Renal pelvis (tissue), 4 donors: ENCODE measurements around the gene LCE6A. TPM values are rescaled to one million over a fixed set of nuclear protein-coding genes. Genes with fewer than 3 reads are reported as not detected.

ENCODE experiments used
- DNase-seq: peaks from one replicate; pipeline ENCODE4 v3.0.0-alpha.2; 2013
- polyA plus RNA-seq, 3 donors: library from polyadenylated mRNA; unstranded; fragments of 120-200 nt; gene quantifications; one replicate each; pipeline ENCODE4 v1.2.1, GENCODE V29; 2013; ENCODE audit not compliant: insufficient read length in 3 of 3

Gene LCE6A
- polyA plus RNA-seq, 3 donors: not detected

GRCh38 chr1:152873495-152873894 lies 30.8 kb downstream of the LCE6A start:
- DNase-seq: no peak

- no peak for DNase-seq
Observed at GRCh38 chr1:152876827-152877226, 34.2 kb downstream of the LCE6A start.

DNA sequence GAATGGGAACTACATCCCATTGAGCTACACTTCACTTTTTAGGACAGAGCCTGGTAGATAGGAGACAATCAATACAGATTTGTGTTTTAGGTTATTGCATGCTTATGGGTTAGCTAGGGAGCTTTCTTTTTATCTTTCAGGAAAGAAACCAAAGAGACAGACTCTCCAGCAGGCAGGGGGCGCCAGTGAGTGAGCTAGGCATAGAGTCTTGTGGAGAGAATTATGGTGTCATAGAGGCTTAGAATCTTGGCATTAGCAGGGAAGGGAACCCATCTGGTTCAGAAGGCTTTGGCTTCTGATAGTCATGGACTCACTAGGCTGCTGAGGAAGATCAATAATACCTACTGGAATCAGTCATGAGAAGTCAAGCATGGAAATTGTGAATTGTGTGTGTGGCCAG lies 35.4 kb downstream of the LCE6A start, which contains the start of gene SMCP:
SMCP (plus strand) TSS at position 281 of the 400 bp plus-strand sequence. CDS start 6,101 bp downstream, outside the sequence.
- DNase-seq: no peak

DNA sequence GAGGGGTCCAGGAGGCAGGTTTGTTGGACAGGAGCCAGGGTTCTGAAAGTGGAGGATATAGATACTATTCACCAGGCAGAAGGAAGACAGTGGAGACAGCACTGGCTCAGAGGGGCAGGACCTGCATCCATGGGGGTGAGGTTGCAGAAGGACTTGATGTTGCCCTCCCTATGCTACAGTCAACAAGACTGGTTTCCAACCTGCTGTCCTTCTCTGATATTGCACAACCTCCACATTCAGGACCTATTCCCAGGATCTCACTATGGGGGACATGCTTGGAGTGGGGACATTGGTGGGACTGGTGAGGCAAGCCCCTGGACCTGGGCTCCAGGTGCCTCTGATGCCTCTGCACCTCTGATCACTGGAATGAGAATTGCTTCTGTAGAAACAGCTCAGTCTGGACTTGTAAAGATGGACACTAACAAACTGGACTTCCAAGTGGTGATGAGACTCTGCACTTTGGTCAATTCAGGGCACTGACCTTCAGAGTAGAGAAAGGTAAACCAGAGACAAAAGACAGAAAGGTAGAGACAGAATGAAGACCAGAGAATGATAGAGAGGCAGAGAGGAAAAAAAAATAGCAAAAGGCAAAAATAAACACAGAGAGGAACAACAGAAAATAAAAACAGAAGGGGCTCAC lies 37.0 kb downstream of the LCE6A start:
- DNase-seq: no peak

- DNase-seq: no peak
Observed at GRCh38 chr1:152880316-152880715, 37.7 kb downstream of the LCE6A start.

GRCh38 chr1:152880907-152881306 lies 38.3 kb downstream of the LCE6A start:
- DNase-seq: no peak

GRCh38 chr1:152884085-152884484 lies 41.4 kb downstream of the LCE6A start:
- no peak for DNase-seq

GRCh38 chr1:152884506-152884905 lies 41.9 kb downstream of the LCE6A start:
- DNase-seq: no peak

DNA sequence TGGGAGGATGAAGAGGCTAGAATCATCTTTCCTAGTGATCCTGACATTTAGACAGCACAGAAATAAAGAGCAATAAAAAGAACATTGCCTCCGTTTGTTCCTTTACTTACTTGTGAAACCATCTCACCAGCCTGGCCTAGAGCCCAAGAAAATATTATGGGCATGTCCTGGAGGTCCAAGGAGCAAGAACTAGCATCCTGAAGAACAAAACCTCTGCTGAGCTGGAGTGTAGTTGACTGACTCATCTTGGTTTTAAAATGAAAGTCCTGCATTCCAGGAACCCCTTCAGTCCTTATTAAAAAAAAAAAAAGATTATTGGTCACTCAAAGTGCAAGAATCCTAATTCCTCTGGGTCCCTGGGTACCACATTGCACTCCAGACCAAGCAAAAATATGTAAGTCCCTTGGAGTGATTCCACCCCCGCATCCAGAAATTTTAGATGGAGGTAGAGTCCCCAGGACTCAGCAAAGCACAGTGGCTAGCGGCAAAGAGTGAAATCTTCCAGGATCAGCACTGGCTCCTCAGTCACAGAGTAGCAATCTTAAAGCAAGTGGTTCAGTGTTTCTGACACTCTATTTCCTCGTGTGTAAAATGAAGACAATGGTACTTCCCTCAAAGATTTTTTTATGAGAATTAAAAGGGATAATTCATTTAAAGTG lies 42.4 kb downstream of the LCE6A start:
- DNase-seq: no peak

DNA sequence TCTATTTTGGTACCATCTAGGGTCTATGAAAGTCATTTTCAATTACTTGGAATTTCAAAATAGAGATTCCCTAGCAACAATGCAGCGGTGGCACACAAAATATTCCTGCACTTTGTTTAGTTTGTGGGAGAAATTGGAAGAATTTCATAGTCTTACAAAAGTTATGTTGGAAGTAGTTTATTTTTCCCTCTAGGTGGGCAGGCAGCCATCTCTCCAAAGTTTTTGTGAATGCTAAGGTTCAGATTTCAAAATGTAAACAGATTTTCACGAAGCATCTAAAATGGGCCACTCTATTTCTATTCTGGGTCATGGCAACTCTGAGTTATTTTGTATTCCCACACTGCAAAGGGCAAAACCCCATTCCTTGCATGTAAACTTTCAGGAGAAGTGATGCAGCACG lies 43.4 kb downstream of the LCE6A start:
- DNase-seq: no peak

GRCh38 chr1:152886758-152887409 lies 44.2 kb downstream of the LCE6A start:
- DNase-seq: no peak

DNA sequence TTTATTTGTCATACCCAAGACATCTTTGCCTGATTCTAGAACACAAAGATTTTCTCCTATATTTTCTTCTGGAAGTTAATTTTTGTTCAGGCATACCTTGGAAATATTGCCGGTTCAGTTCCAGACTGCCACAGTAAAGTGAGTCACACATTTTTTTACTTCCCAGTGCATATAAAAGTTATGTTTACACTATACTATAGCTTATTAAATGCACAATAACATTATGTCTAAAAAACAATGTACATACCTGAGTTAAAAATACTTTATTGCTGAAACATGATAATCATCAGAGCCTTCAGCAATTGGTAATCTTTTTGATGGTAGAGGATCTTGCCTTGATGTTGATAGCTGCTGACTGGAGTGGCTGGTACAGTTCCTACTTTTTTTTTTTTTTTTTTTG lies 45.5 kb downstream of the LCE6A start:
- DNase-seq: no peak

Other genes with a start within 250 kb of the LCE6A start
- not detected for gene LCE3C, start 242.6 kb upstream of the LCE6A start, polyA plus RNA-seq
- not detected for gene LCE3B, start 229.0 kb upstream of the LCE6A start, polyA plus RNA-seq
- gene LCE3A, start 219.8 kb upstream of the LCE6A start, polyA plus RNA-seq: not detected
- gene LCE2D, start 179.5 kb upstream of the LCE6A start, polyA plus RNA-seq: not detected
- not detected for gene LCE2C, start 167.6 kb upstream of the LCE6A start, polyA plus RNA-seq
- gene LCE2B, start 156.7 kb upstream of the LCE6A start, polyA plus RNA-seq: not detected
- not detected for gene LCE2A, start 144.5 kb upstream of the LCE6A start, polyA plus RNA-seq
- not detected for gene LCE4A, start 134.7 kb upstream of the LCE6A start, polyA plus RNA-seq
- gene KPRP, start 84.8 kb upstream of the LCE6A start, polyA plus RNA-seq: not detected
- not detected for gene LCE1F, start 67.7 kb upstream of the LCE6A start, polyA plus RNA-seq
- not detected for gene LCE1E, start 56.6 kb upstream of the LCE6A start, polyA plus RNA-seq
- gene LCE1D, start 46.1 kb upstream of the LCE6A start, polyA plus RNA-seq: not detected
- not detected for gene LCE1C, start 36.2 kb upstream of the LCE6A start, polyA plus RNA-seq
- gene LCE1B, start 30.9 kb upstream of the LCE6A start, polyA plus RNA-seq: not detected
- gene LCE1A, start 15.4 kb upstream of the LCE6A start, polyA plus RNA-seq: not detected
- not detected for gene LCE7A, start 17.1 kb downstream of the LCE6A start, polyA plus RNA-seq
- gene SMCP, start 35.5 kb downstream of the LCE6A start, polyA plus RNA-seq: not detected
- under 1 TPM; 0.16 to 0.36 (median 0.21) TPM for gene IVL, start 65.7 kb downstream of the LCE6A start, polyA plus RNA-seq
- not detected for gene SPRR5, start 104.3 kb downstream of the LCE6A start, polyA plus RNA-seq
- gene SPRR4, start 127.8 kb downstream of the LCE6A start, polyA plus RNA-seq: not detected
- gene SPRR1A, start 141.2 kb downstream of the LCE6A start, polyA plus RNA-seq: not detected
- under 1 TPM in 1 of 3 donors, not detected in 2; 0.23 TPM for gene SPRR3, start 158.9 kb downstream of the LCE6A start, polyA plus RNA-seq
- not detected for gene SPRR1B, start 188.3 kb downstream of the LCE6A start, polyA plus RNA-seq
- gene SPRR2D, start 198.3 kb downstream of the LCE6A start, polyA plus RNA-seq: under 1 TPM in 1 of 3 donors, not detected in 2; 0.14 TPM
- gene SPRR2A, start 214.7 kb downstream of the LCE6A start, polyA plus RNA-seq: not detected
- gene SPRR2B, start 228.8 kb downstream of the LCE6A start, polyA plus RNA-seq: under 1 TPM in 1 of 3 donors, not detected in 2; 0.16 TPM